Pancreas (tissue), 10 donors: ENCODE measurements around the gene HS3ST3A1. TPM values are rescaled to one million over a fixed set of nuclear protein-coding genes. Genes with fewer than 3 reads are reported as not detected.

ENCODE experiments used
- ATAC-seq, 4 donors: fragments of 200-7000 bp; cut with Tn5 transposase; one replicate each; pipeline versions ENCODE4 v1.8.0 to v1.9.1; 2020; ENCODE audit warnings: mild to moderate bottlenecking in 4 of 4, moderate library complexity in 4 of 4
- DNase-seq, 6 donors: peaks; one replicate each; pipeline ENCODE4 v3.0.0-alpha.2; 2020
- FAIRE-seq: peaks from 2 replicates; lab custom pipeline; 2012; peaks lifted over from hg19 to GRCh38; lab: Jason Lieb, UNC
- H3K27ac ChIP-seq, 4 donors: fragments of 200-600 bp; sonication (generic); 1 replicate in 3 of 4; 2 replicates in 1 of 4; pipeline versions ENCODE4 v1.5.0 to v1.8.0; 2020
- H3K27me3 ChIP-seq, 4 donors: fragments of 200-600 bp; one replicate each; pipeline ENCODE4 v1.8.0; 2021
- H3K36me3 ChIP-seq, 3 donors: fragments of 200-600 bp; sonication (generic) in 1 of 3; one replicate each; pipeline versions ENCODE4 v1.5.0 to v1.8.0; 2020 to 2021
- H3K4me1 ChIP-seq, 3 donors: fragments of 200-600 bp; one replicate each; pipeline ENCODE4 v1.8.0; 2021
- H3K4me3 ChIP-seq, 4 donors: fragments of 200-600 bp; sonication (generic) in 2 of 4; one replicate each; pipeline versions ENCODE4 v1.5.0 to v1.8.0; 2020 to 2021
- H3K9me3 ChIP-seq, 4 donors: fragments of 200-600 bp; one replicate each; pipeline ENCODE4 v1.8.0; 2021
- CTCF ChIP-seq, 4 donors: fragments of 200-600 bp; sonication (generic) in 3 of 4; IDR thresholded peaks; one replicate each; pipeline versions ENCODE4 v1.5.0 to v1.8.0; 2021; ENCODE audit warnings: antibody characterized with exemption in 4 of 4
- WGBS, 2 donors: extraction: QIAGEN DNeasy Blood & Tissue Kit; methylation state at CpG; one replicate each; pipeline ENCODE4 v1.1.7; 2013; 5-methylcytosine and 5-hydroxymethylcytosine counted together
- intact Hi-C, 3 donors: fragments of 100-400 bp; cut with DNase I; formaldehyde crosslinking; loops; one replicate each; pipeline versions ENCODE4 v1.11.1 to v1.14.2; 2022
- polyA plus RNA-seq, 2 donors: library from polyadenylated mRNA; stranded (reverse); fragments of 200-250 nt; gene quantifications; one replicate each; pipeline ENCODE4 v1.2.3, GENCODE V29; 2013
- total RNA-seq, 6 donors: library from RNA; stranded (reverse); fragmentation: NEBNext Ultra II Directional in 4 of 6; extraction: Animal tissue kit (Norgen Biotek cat#: 25700) in 4 of 6; gene quantifications; one replicate each; pipeline versions ENCODE4 v1.2.1 to v1.2.4, GENCODE V29; 2021 to 2023
- donor health status: healthy with polysubstance abuse.
- donor health status: DM: no; HTN: no; CAD: no; lungs with moderate emphysema.
- donor health status: DM: no; HTN: no; CAD: no.
- donor health status: control.
- donor health status: control.
- donor health status: Bipolar disorder and iron deficiency.
- donor health status: DM: yes; HTN: yes; CAD: no.
- donor health status: DM: no; HTN: no; CAD: no.
- donor health status: DM: no; HTN: no; CAD: no.
- donor health status: DM: yes; HTN: yes; CAD: no.

Gene HS3ST3A1
- total and polyA plus RNA-seq, 8 donors: 0.05 to 1.1 (median 0.15) TPM; not detected in 3

DNA sequence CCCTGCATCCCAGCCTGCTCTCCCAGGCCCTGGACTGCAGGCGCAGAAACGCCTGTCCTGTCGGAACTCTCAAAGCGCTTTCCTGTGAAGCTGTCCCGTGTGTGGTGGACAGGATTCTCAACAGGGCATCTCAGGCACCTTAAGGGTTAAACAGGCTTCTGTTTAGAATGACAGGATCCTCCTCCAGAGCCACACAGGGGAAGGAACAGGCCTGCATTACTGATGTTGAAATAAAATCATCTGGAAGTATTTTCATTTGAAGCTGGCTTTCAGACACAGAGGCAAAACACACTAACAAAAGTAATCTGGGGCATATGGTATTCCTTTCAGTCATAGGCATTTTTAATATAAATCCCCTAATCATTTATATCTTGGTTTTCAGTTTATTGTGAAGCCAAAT, 7.4 kb downstream of the HS3ST3A1 start:
- Histone ChIP-seq H3K36me3 (no peaks in the 10 kb centered on the region), H3K4me3 (no peak overlapping the region), H3K9me3 (no peaks in the 10 kb centered on the region), H3K27ac (no peak overlapping the region), H3K27me3 (peaks cover 0 to 15% (median 0%) of the 10 kb centered on the region in 4 donors), H3K4me1 (no peaks in the 10 kb centered on the region)
- intact Hi-C loops: loop anchor here in 2 of 3 donors (5.0 to 10.0 kb wide), 2 partner anchors 708 to 1330 kb away; partner anchors contain the start of gene HS3ST3B1 (in 1 of the 2)
- DNase-seq (no peak), FAIRE-seq (no peak), ATAC-seq (no peak)
- no peak for TF ChIP-seq CTCF (IDR thresholded peaks at IDR 0.05)
- 88 to 92% methylated on average over 5 of the region's 5 CpGs for WGBS, 2 donors

DNA sequence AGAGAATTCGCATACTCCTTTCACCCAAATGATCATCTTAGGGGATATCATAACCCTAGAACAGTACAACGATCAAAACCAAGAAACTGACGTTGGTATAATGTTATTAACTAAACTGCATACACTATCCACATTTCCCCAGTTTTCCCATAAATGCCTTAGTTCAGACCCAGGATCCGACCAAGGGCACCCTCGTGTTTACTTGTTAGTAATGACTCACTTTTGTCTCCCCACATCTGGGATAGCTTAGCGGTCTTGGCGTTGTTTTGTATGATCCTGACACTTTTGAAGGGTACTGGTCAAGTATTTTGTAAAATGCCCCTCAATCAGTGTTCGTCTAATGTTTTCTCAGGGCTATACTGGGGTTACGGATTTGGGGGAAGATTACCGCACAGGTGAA, 8.0 kb downstream of the HS3ST3A1 start:
- TF ChIP-seq CTCF (IDR thresholded peaks at IDR 0.05): no peak
- Histone ChIP-seq H3K27ac (no peak overlapping the region), H3K27me3 (peaks cover 0 to 10% (median 0%) of the 10 kb centered on the region in 4 donors), H3K36me3 (no peaks in the 10 kb centered on the region), H3K4me1 (no peaks in the 10 kb centered on the region), H3K9me3 (no peaks in the 10 kb centered on the region), H3K4me3 (no peak overlapping the region)
- no peak for ATAC-seq
- 63 to 73% methylated on average over 10 of the region's 10 CpGs for WGBS, 2 donors
- DNase-seq: no peak
- FAIRE-seq: no peak
- intact Hi-C loops: loop anchor here in 2 of 3 donors (5.0 to 10.0 kb wide), 2 partner anchors 709 to 1331 kb away; partner anchors contain the start of gene HS3ST3B1 (in 1 of the 2)

- no peak overlapping the region for H3K4me3 ChIP-seq
- intact Hi-C loops: loop anchor here in 2 of 3 donors (5.0 to 10.0 kb wide), 2 partner anchors 709 to 1332 kb away; partner anchors contain the start of gene HS3ST3B1 (in 1 of the 2)
- WGBS, 2 donors: 59 to 66% methylated on average over 10 of the region's 10 CpGs
- H3K27me3 ChIP-seq: peaks cover 0 to 6% (median 0%) of the 10 kb centered on the region in 4 donors
- no peaks in the 10 kb centered on the region for H3K4me1 ChIP-seq
- no peak for TF ChIP-seq CTCF (IDR thresholded peaks at IDR 0.05)
- H3K27ac ChIP-seq: no peak overlapping the region
- H3K9me3 ChIP-seq: no peaks in the 10 kb centered on the region
- no peak for DNase-seq
- no peak for FAIRE-seq
- ATAC-seq: no peak
- no peaks in the 10 kb centered on the region for H3K36me3 ChIP-seq
Observed at GRCh38 chr17:13593021-13593751, 8.5 kb downstream of the HS3ST3A1 start.

- intact Hi-C loops: loop anchor here in 2 of 3 donors (5.0 to 10.0 kb wide), 2 partner anchors 710 to 1332 kb away; partner anchors contain the start of gene HS3ST3B1 (in 1 of the 2)
- ATAC-seq: no peak
Observed at GRCh38 chr17:13592427-13592826, 9.3 kb downstream of the HS3ST3A1 start.

More at GRCh38 chr17:13592427-13592826, 9.3 kb downstream of the HS3ST3A1 start:
- FAIRE-seq (no peak), DNase-seq (no peak)
- H3K4me3 ChIP-seq: no peak overlapping the region
- no peaks in the 10 kb centered on the region for H3K4me1 ChIP-seq
- no peaks in the 10 kb centered on the region for H3K36me3 ChIP-seq
- no peak for TF ChIP-seq CTCF (IDR thresholded peaks at IDR 0.05)
- peaks cover 0 to 4% (median 0%) of the 10 kb centered on the region in 4 donors for H3K27me3 ChIP-seq
- H3K27ac ChIP-seq: no peak overlapping the region
- no peaks in the 10 kb centered on the region for H3K9me3 ChIP-seq
- WGBS, 2 donors: 51 to 66% methylated on average over 7 of the region's 7 CpGs
